HEK293 (cell line): ENCODE results near the gene TET2.

Experiments used
- ATF2 ChIP-seq: fragments of 450-650 bp; formaldehyde crosslinking; IDR thresholded peaks from 2 replicates; pipeline ENCODE4 v1.5.1; 2016; ENCODE audit warnings: missing biosample characterization, missing genetic modification characterization, low read depth
- CTCF ChIP-seq: fragments of 450-650 bp; formaldehyde crosslinking; IDR thresholded peaks from 2 replicates; pipeline ENCODE4 v1.5.1; 2016; ENCODE audit warnings: missing biosample characterization, missing genetic modification characterization
- KLF8 ChIP-seq: fragments of 450-650 bp; formaldehyde crosslinking; IDR thresholded peaks from 2 replicates; pipeline ENCODE4 v1.5.1; 2016; ENCODE audit warnings: missing biosample characterization, missing genetic modification characterization
- ZBTB1 ChIP-seq: fragments of 450-650 bp; formaldehyde crosslinking; IDR thresholded peaks from 2 replicates; pipeline ENCODE4 v1.5.1; 2016; ENCODE audit warnings: missing biosample characterization, missing genetic modification characterization
- ZFP37 ChIP-seq: fragments of 450-650 bp; formaldehyde crosslinking; IDR thresholded peaks from 2 replicates; pipeline ENCODE4 v1.5.1; 2016; ENCODE audit warnings: missing biosample characterization, missing genetic modification characterization
- ZNF239 ChIP-seq: fragments of 450-650 bp; formaldehyde crosslinking; IDR thresholded peaks from 2 replicates; pipeline ENCODE4 v1.5.1; 2016; ENCODE audit warnings: missing biosample characterization, missing genetic modification characterization
- ZNF324 ChIP-seq: fragments of 450-650 bp; formaldehyde crosslinking; IDR thresholded peaks from 2 replicates; pipeline ENCODE4 v1.5.1; 2016; ENCODE audit warnings: missing biosample characterization, missing genetic modification characterization
- ZNF624 ChIP-seq: fragments of 450-650 bp; formaldehyde crosslinking; IDR thresholded peaks from 2 replicates; pipeline ENCODE4 v1.5.1; 2017; ENCODE audit warnings: missing biosample characterization, missing genetic modification characterization
- TF ChIP-seq, protein P1 (sequence below): fragments of 450-650 bp; IDR thresholded peaks from 2 replicates; pipeline ENCODE4 v1.5.1; 2018; ENCODE audit warnings: missing biosample characterization, missing genetic modification characterization
- TF ChIP-seq, protein P2 (sequence below): fragments of 450-650 bp; formaldehyde crosslinking; IDR thresholded peaks from 2 replicates; pipeline ENCODE4 v1.5.1; 2017; ENCODE audit warnings: missing biosample characterization, missing genetic modification characterization

DNA sequence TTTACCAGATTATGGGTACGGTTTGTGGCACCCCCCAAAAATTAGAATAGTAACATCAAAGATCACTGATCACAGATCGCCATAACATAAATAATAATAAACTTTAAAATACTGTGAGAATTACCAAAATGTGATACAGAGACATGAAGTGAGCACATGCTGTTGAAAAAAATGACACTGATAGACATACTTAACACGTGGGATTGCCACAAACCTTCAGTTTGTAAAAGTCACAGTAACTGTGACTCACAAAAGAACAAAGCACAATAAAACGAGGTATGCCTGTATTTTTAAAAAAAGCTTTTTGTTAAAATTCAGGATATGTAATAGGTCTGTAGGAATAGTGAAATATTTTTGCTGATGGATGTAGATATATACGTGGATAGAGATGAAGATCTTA is 93.4 kb downstream of the TET2 start:
- TF ChIP-seq ZNF624 (tag by site-specific recombination) (no peak), ZBTB1 (tag by site-specific recombination) (no peak), CTCF (tag by site-specific recombination) (no peak), ZNF239 (tag by site-specific recombination) (no peak), ZNF324 (tag by site-specific recombination) (no peak), KLF8 (no peak), ZFP37 (tag by site-specific recombination) (no peak), ATF2 (tag by site-specific recombination) (no peak)
- TF ChIP-seq, protein P1, sequence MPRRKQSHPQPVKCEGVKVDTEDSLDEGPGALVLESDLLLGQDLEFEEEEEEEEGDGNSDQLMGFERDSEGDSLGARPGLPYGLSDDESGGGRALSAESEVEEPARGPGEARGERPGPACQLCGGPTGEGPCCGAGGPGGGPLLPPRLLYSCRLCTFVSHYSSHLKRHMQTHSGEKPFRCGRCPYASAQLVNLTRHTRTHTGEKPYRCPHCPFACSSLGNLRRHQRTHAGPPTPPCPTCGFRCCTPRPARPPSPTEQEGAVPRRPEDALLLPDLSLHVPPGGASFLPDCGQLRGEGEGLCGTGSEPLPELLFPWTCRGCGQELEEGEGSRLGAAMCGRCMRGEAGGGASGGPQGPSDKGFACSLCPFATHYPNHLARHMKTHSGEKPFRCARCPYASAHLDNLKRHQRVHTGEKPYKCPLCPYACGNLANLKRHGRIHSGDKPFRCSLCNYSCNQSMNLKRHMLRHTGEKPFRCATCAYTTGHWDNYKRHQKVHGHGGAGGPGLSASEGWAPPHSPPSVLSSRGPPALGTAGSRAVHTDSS (tag by site-specific recombination), result no peak
- TF ChIP-seq, protein P2, sequence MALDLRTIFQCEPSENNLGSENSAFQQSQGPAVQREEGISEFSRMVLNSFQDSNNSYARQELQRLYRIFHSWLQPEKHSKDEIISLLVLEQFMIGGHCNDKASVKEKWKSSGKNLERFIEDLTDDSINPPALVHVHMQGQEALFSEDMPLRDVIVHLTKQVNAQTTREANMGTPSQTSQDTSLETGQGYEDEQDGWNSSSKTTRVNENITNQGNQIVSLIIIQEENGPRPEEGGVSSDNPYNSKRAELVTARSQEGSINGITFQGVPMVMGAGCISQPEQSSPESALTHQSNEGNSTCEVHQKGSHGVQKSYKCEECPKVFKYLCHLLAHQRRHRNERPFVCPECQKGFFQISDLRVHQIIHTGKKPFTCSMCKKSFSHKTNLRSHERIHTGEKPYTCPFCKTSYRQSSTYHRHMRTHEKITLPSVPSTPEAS (tag by site-specific recombination), result no peak
